HuH-7.5 (cell line): ENCODE data around the gene APOH.

Experiments used
- DNase-seq: peaks from one replicate; pipeline ENCODE4 v3.0.0; 2011; ENCODE audit warnings: low spot score

APOH gene

DNA sequence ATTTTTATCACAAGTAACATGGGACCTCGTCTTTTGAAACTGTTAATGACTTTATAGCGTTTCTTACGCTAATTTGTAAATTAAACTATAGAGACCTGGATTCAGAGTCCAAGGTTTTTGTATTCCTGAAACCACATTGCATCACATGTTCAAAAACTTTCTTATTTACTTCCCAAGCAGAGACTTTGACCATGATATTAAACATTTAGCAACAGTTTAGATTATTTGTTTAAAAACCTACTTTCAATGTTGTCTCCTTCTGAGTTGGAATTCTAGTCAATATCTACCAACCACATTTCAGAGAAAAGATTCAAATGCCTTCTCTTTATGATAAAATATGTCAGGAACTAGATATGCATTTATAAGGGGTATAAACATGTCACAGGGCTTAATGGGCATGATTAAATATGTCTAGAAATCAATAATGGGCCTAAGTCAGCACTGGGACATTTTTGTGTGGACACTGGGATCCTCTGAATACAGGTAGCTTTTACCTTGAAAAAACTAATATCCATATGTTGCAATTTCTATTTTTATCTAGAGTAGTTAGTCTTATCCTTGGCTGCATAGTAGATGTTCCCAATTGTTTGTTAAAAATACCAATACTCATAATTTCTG, 6.3 kb upstream of the APOH start:
- no peak for DNase-seq

- DNase-seq = no peak
These were observed 5.4 kb upstream of the APOH start for GRCh38 chr17:66234611-66235010.

DNA sequence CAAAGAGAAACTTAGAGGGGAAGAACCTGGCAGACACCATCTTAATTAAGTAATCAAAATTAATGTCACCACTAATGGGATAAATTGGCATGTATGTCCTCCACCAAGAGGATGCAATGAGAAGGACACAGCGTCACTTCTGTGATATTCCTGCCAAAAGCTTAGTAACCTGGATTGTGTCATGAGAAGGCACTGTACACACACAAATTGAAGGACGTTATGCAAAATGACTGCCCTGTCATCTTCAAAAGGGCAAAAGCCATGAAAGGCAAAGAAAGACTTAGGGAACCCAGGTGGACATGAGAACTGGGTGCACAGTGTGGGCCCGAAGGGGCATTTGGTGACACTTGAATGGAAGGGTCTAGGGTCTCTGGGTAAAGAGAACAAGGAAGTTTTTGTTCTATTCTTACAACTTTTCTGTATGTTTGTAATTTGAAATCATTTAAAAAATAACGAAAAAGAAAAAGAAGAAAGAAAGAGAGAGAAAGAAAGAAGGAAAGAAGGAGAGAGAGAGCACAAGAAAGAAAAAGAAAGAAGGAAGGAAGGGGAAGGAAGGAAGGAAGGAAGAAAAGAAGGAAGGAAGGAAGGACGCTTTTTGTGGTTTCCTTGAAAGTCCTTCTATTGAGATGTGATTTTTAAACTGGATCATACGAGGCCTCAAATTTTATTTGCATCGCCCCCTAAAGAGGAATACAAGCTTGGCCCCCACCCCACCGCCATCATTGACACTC, 4.0 kb upstream of the APOH start:
- DNase-seq = peak; percentile 33

GRCh38 chr17:66230922-66231591, 1.8 kb upstream of the APOH start:
- no peak for DNase-seq

DNA sequence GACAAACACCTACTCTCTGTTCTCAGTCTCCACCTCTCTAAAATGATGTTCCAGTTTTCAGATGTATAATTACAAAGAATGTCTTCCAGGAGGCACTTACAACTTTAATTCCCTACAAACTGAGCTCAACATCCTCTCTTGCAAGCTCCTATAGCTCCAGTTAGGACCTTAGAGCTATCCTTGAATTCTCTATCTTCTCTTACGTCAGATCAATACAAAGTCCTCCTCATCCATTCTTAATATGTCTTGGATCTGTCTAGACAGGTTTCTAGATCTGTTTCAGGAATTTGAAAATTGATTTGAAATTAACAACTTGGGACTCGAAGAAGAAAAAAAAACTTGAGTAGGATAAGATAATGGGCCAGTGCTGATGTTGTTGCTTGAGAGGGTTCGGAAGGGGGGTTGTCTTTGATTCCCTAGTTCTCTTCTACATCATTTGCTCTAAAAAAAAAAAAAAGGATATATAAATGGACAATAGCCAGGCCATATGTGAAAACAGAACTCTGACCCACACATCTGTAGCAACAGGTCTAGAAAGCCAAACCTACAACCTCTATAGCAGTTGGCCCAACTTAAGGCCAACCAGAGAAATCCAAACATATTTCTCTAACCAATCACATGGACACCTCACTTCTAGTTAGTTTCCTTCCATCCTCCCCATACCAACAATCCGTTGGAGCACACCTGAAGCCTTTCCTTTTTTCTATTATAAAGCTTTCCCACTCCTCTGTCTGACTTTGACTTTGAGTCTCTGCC, 746 bp upstream of the APOH start:
- DNase-seq = no peak

DNA sequence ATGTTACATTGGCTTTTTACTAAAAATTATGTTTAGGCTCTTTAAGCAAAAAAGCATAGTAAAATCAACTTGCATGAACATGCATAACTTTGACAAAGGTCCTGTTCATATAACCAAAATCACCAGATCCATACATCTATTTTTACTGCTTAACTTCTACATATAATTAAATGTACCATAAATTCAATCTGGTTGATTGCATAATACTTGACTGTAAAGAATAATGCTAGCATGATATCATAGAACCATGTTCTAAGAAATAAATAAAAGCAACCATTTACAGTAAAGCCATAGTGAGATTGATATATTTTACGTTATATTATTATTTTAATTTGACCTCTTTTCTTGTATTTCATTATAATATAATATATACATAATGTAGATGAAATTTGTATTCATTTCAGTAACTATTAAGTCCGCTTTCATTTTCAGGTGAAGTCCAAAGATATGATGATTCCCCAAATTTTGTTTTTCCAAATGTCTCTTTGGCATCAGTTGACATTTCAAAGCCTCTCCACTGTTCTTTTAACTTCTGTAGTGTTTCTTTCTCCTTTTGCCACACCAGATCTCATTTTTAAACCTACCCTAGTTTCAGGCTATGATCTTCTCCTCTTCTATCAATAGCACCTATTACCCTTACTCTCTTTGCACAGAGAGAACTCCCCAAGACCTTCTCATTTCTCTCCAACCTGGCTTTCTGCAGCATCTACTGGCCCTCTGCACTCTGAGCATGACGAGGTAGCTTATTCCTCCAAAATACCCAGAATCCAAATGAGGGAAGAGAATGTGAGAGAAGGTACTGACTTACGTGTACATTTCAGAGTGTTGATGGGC, 1.8 kb downstream of the APOH start:
- no peak for DNase-seq

DNA sequence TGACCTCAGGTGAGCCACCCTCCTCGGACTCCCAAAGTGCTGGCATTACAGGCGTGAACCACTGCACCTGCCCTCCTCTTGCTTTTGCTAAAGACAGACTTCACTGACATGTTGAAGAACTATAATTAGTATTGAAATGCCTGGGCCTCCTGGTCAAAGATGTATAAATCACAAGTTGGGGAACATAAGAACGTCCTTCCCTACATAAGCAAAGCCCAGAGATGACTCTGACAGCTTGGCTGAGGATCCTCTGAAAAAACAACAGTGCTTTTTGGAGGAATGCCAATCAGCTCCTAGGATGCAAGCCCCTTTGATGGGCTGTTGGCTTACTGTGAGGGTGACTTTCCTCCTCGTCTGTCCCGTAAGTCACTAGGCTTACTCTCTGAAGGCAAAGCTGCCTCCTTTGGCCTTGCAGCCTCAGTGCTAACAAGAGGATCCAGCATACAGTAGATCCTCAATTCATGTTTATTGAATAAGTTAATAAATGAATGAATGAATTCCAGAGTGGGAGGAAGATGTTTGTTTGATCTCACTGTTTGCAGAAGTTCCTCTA, 6.3 kb downstream of the APOH start:
- DNase-seq = no peak

GRCh38 chr17:66221755-66222530, 7.3 kb downstream of the APOH start:
- DNase-seq = no peak

DNA sequence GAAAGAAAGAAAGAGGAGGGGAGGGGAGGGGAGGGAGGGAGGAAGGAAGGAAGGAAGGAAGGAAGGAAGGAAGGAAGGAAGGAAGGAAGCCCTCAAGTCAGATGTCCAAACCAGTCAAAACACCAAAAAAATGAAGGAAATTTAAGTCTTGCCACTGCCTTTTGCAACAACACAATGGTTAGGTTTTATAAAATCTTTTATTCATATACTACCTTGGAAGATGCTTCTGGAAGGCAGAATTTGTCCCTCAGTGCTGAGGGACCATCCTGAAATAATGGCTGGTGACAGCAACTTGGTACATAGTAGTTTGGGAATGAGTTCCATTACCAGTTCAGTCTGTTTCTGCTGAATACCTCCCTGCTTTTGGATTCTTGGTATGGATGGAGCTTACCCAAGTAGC, 7.9 kb downstream of the APOH start:
- DNase-seq = no peak

GRCh38 chr17:66220079-66220835, 9.0 kb downstream of the APOH start:
- DNase-seq = no peak

- no peak for DNase-seq
These were observed 13.7 kb downstream of the APOH start for GRCh38 chr17:66215529-66215911.

DNA sequence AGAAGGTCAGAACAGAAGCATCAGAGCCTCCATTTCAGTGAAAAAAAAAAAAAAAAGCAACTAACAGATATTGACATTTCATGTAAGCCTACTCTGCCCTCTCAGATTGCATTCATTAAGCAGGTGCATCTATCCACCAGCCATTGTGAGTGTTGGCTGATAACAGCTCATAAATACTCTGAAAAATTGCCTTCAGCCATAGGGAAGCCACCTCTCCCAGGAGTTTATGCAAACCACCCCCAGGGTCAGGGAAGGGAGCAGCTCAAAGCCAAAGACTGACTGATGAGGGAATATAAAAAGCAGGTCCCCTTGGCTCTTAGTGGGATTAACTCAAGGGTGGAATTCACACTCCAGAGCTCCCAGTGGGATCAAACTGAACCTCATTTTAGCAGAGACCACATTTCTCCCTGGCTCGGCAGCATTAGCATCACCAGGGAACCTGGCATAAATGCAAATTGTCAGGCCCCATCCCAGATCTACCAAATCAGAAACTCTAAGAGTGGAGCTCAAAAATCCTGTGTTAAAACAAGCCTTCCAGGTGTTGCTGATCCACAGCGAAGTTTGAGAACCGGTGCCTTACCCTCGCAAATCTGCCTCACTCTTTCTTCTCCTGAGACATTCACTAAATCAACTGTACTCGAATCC, 14.2 kb downstream of the APOH start:
- no peak for DNase-seq

GRCh38 chr17:66211047-66211810, 18.0 kb downstream of the APOH start:
- no peak for DNase-seq

GRCh38 chr17:66210208-66210574, 19.0 kb downstream of the APOH start:
- no peak for DNase-seq

DNA sequence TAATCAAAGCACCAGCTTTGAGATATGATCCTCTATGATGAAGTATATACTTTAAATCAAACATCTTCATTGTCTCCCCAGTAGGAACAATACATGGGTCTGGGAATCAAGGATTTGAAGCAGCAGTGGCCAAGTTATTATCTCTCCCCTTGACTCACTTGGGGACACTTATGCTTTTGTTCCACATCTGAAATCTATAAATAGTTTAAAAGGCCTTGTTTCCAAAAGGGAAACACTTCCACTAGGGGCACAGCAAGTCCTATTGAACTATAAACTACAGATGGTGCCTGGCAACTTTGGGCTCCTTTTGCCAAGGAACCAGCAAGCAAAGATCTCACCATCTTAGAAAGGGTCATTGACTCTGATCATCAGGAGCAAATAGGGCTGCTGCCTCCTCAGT, 21.3 kb downstream of the APOH start:
- DNase-seq = no peak

DNA sequence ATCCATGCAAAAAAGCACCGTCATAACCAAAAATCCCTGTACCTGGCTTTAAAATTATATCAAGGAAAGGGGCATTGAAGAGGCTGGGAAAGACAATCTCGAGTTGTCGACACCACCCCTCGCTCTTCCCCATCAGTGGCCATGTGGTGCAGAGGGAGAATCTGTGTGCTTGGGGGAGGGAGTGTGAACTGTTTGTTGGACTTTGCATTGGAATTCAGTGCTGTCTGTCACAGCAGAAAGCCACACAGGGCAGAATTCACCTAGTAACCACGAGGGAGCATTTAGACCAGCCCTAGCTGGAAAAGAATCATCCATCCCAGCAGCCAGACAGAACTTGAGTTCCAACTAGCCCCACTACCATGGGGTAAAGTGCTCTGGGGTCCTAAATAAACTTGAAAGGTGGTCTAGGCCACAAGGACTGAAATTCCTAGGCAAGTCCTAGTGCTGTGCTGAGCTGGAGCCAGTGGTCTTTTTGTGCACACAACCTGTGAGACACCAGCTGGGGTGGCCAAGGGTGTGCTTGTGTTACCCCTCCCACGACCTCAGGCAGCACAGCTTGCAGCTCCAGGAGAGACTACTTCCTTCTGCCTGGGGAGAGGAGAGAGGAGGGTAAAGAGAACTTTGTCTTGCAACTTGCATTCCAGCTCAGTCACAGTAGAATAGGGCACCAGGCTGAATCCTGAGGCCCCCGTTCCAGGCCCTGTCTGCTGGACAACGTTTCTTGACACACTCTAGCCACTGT, 25.8 kb downstream of the APOH start:
- DNase-seq = no peak

GRCh38 chr17:66200685-66201092, 28.5 kb downstream of the APOH start:
- peak; percentile 42 for DNase-seq

- DNase-seq = no peak
These were observed 31.0 kb downstream of the APOH start for GRCh38 chr17:66198242-66198641.
